ENCODE measurements around the gene ISL2.

GRCh38 chr15:76342058-76342381, 5.4 kb downstream of the ISL2 start:
- TF ChIP-seq ZHX1 (conservative IDR thresholded peaks at IDR 0.05; ENCODE audit: low read length) (no peak), ZNF561 (CRISPR knock-in tag; conservative IDR thresholded peaks at IDR 0.05) (no peak), HDAC1 (IDR thresholded peaks at IDR 0.05) (no peak), EZH2 (IDR thresholded peaks at IDR 0.05; ENCODE audit: borderline replicate concordance, low read depth, low read length) (no peak), POLR2A (conservative IDR thresholded peaks at IDR 0.05) (no peak), CTCF (IDR thresholded peaks at IDR 0.05 in 2 of 3, conservative IDR thresholded peaks at IDR 0.05 in 1 of 3; ENCODE audit: insufficient read depth in 2 of 3, low read depth in 1 of 3, low read length in 3 of 3) (no peak)
